Urinary bladder (tissue), 4 donors: ENCODE measurements around the gene B2M. TPM values are rescaled to one million over a fixed set of nuclear protein-coding genes. Genes with fewer than 3 reads are reported as not detected.
"Not testable (repeated sequence)": the region's sequence is repeated elsewhere in the genome, so short reads cannot be mapped to it uniquely, and the experiment has no call there.

Source experiments
- DNase-seq: peaks from one replicate; pipeline ENCODE4 v3.0.0-alpha.2; 2015; ENCODE audit errors: extremely low spot score
- H3K27ac ChIP-seq: one replicate; pipeline ENCODE4 v1.5.1; 2013; ENCODE audit warnings: low read depth, mild to moderate bottlenecking, moderate library complexity
- H3K36me3 ChIP-seq: one replicate; pipeline ENCODE4 v1.6.1; 2013; ENCODE audit warnings: mild to moderate bottlenecking, moderate library complexity; ENCODE audit not compliant: insufficient read depth
- H3K4me1 ChIP-seq: one replicate; pipeline ENCODE4 v1.6.1; 2013; ENCODE audit warnings: mild to moderate bottlenecking, moderate library complexity; ENCODE audit not compliant: insufficient read depth
- H3K4me3 ChIP-seq: one replicate; pipeline ENCODE4 v1.5.1; 2013; ENCODE audit warnings: low read depth, low read length
- WGBS: extraction: QIAGEN DNeasy Blood & Tissue Kit; methylation state at CpG from one replicate; pipeline ENCODE4 v1.1.7; 2013; 5-methylcytosine and 5-hydroxymethylcytosine counted together
- polyA plus RNA-seq: library from polyadenylated mRNA; stranded (reverse); fragments of 200-250 nt; gene quantifications from one replicate; pipeline ENCODE4 v1.2.3, GENCODE V29; 2013
- total RNA-seq: library from RNA; depleted of rRNA; stranded (reverse); fragments of >200 nt; gene quantifications from one replicate; pipeline ENCODE4 v1.2.3, GENCODE V29; 2014
- donor health status: healthy with polysubstance abuse.
- donor health status: healthy.

B2M gene
- total and polyA plus RNA-seq, 2 donors = 1,910 to 3,964 TPM

GRCh38 chr15:44682809-44683682 lies 28.3 kb upstream of the B2M start:
- 40% methylated on average over 8 of the region's 8 CpGs for WGBS
- not testable (repeated sequence) for DNase-seq

GRCh38 chr15:44689318-44689717 lies 22.0 kb upstream of the B2M start:
- H3K4me3 ChIP-seq, H3K36me3 ChIP-seq, H3K27ac ChIP-seq, DNase-seq, H3K4me1 ChIP-seq: not testable (repeated sequence)
- 85% methylated on average over 2 of the region's 2 CpGs for WGBS

More at GRCh38 chr15:44682809-44683682, 28.3 kb upstream of the B2M start:
- not testable (repeated sequence) for H3K4me3 ChIP-seq, H3K4me1 ChIP-seq, H3K27ac ChIP-seq, H3K36me3 ChIP-seq

- not testable (repeated sequence) for H3K4me3 ChIP-seq, H3K27ac ChIP-seq, DNase-seq, H3K36me3 ChIP-seq, H3K4me1 ChIP-seq
- WGBS = 52% methylated on average over 1 of the region's 1 CpG
Observed at GRCh38 chr15:44690245-44690644, 21.1 kb upstream of the B2M start.

- 94% methylated on average over 1 of the region's 1 CpG for WGBS
Observed at GRCh38 chr15:44692659-44693058, 18.7 kb upstream of the B2M start.

GRCh38 chr15:44694416-44694815 lies 16.9 kb upstream of the B2M start:
- Histone ChIP-seq H3K36me3 (no peaks in the 10 kb centered on the region), H3K4me1 (no peaks in the 10 kb centered on the region), H3K4me3 (no peak overlapping the region), H3K27ac (no peak overlapping the region)
- DNase-seq = no peak
- 71% methylated on average over 4 of the region's 4 CpGs for WGBS

More at GRCh38 chr15:44692659-44693058, 18.7 kb upstream of the B2M start:
- H3K4me3 ChIP-seq = no peak overlapping the region
- H3K4me1 ChIP-seq = no peaks in the 10 kb centered on the region
- no peak for DNase-seq
- H3K36me3 ChIP-seq = no peaks in the 10 kb centered on the region
- no peak overlapping the region for H3K27ac ChIP-seq

DNA sequence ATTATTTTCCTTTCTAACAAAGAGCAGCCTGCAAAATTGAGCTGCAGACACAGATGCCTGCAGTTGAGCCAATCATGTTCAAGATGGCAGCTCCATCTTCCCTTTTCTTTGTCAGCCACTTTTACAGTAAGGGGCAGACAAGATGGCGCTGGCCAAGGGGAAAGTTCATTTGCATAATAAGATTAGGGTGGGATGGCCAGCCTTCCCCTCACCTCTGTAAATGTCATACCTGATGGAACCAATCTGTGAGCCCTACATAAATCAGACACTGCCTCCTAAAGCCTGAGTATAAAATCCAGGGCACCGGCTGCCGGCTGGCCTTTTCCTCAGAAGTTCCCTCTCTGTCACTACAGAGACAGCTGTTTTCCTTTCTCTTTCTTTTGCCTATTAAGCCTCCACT lies 16.0 kb upstream of the B2M start:
- Histone ChIP-seq H3K36me3 (no peaks in the 10 kb centered on the region), H3K4me1 (no peaks in the 10 kb centered on the region), H3K27ac (no peak overlapping the region), H3K4me3 (no peak overlapping the region)
- WGBS = 31% methylated on average over 3 of the region's 3 CpGs
- DNase-seq = no peak

DNA sequence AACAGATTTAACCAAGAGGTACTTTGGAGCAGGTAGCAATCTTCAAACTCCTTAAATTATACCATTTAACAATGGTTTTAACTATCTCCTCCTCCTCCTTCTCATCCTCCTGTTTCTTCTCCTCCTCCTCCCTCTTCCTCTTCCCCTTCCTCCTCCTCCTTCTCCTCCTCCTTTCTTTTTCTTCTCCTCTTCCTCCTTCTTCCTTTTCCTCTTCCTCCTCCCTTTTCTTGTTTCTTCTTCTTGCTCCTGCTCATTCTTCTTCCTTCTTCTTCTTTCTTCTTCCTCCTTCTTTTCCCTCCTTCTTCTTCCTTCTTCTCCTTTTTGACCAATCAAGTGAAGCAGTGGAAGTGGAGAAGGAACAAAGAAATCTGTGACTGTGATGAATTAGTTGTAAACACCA lies 14.3 kb upstream of the B2M start:
- H3K4me1 ChIP-seq = no peaks in the 10 kb centered on the region
- no peaks in the 10 kb centered on the region for H3K36me3 ChIP-seq
- no peak overlapping the region for H3K4me3 ChIP-seq
- no peak overlapping the region for H3K27ac ChIP-seq
- no peak for DNase-seq

GRCh38 chr15:44698641-44699040 lies 12.7 kb upstream of the B2M start:
- H3K36me3 ChIP-seq = no peaks in the 10 kb centered on the region
- no peak for DNase-seq
- 88% methylated on average over 2 of the region's 2 CpGs for WGBS
- H3K4me3 ChIP-seq = no peak overlapping the region
- no peak overlapping the region for H3K27ac ChIP-seq
- H3K4me1 ChIP-seq = no peaks in the 10 kb centered on the region

DNA sequence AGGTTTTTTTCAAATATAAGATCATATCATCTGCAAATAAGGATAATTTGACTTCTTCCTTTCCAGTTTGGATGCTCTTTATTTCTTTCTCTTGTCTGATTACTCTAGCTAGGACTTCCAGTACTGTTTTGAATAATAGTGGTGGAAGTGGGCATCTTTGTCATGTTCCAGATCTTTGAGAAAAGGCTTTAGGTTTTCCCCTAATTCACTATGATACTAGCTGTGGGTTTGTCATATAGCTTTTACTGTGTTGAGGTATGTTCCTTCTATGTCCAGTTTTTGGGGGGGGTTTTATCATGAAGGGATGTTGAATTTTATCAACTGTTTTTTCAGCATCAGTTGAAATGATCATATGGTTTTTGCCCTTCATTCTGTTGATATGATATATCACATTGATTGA lies 10.6 kb upstream of the B2M start:
- not testable (repeated sequence) for H3K4me3 ChIP-seq, DNase-seq, H3K27ac ChIP-seq, H3K4me1 ChIP-seq, H3K36me3 ChIP-seq

DNA sequence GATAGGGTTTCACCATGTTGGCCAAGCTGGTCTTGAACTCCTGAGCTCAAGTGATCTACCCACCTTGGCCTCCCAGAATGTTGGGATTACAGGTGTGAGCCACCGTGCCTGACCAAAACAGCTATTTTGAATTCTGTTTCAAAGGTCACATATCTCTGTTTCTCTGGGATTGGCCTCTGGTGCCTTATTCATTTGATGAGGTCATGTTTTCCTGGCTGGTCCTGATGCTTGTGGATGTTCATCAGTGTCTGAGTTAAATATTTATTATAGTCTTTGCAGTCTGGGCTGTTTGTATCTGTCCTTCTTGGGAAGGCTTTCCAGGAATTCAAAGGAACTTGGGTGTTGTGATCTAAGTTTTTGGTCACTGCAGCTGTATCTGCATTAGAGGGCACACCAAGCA lies 5.3 kb upstream of the B2M start:
- Histone ChIP-seq H3K4me3 (no peak overlapping the region), H3K36me3 (no peaks in the 10 kb centered on the region), H3K27ac (no peak overlapping the region), H3K4me1 (no peaks in the 10 kb centered on the region)
- DNase-seq = no peak
- WGBS = 84% methylated on average over 1 of the region's 1 CpG

DNA sequence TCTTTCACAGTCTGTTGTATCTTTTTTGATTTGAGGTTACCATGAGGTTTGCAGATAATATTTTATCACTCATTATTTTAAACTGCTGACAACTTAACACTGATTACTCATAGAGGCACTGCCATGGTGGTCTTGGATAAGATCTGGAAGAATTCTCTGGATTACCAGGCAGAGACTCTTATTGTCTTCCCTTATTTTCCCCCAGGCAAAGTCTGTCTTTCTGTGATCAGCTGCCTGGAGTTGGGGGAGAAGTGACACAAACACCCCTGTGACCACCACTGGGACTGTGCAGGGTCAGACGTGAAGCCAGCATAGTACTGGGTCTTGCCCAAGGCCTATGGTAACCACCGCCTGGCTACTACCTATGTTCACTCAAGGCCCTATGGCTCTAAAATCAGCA lies 4.9 kb upstream of the B2M start:
- Histone ChIP-seq H3K27ac (no peak overlapping the region), H3K4me1 (no peaks in the 10 kb centered on the region), H3K4me3 (no peak overlapping the region), H3K36me3 (no peaks in the 10 kb centered on the region)
- 92% methylated on average over 2 of the region's 2 CpGs for WGBS
- DNase-seq = no peak

- Histone ChIP-seq H3K4me1 (no peaks in the 10 kb centered on the region), H3K36me3 (no peaks in the 10 kb centered on the region), H3K27ac (peak overlapping the region; percentile 48), H3K4me3 (no peak overlapping the region)
- WGBS = 70% methylated on average over 2 of the region's 2 CpGs
- no peak for DNase-seq
Observed at GRCh38 chr15:44706946-44707636, 4.2 kb upstream of the B2M start.

DNA sequence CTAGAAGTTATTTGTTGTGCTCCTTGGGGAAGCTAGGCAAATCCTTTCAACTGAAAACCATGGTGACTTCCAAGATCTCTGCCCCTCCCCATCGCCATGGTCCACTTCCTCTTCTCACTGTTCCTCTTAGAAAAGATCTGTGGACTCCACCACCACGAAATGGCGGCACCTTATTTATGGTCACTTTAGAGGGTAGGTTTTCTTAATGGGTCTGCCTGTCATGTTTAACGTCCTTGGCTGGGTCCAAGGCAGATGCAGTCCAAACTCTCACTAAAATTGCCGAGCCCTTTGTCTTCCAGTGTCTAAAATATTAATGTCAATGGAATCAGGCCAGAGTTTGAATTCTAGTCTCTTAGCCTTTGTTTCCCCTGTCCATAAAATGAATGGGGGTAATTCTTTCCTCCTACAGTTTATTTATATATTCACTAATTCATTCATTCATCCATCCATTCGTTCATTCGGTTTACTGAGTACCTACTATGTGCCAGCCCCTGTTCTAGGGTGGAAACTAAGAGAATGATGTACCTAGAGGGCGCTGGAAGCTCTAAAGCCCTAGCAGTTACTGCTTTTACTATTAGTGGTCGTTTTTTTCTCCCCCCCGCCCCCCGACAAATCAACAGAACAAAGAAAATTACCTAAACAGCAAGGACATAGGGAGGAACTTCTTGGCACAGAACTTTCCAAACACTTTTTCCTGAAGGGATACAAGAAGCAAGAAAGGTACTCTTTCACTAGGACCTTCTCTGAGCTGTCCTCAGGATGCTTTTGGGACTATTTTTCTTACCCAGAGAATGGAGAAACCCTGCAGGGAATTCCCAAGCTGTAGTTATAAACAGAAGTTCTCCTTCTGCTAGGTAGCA lies 851 bp upstream of the B2M start:
- 28% methylated on average over 11 of the region's 11 CpGs for WGBS
- Histone ChIP-seq H3K36me3 (no peaks in the 10 kb centered on the region), H3K4me1 (no peaks in the 10 kb centered on the region), H3K4me3 (peak overlapping the region; percentile 56), H3K27ac (peak overlapping the region; percentile 91)
- DNase-seq = no peak
